Measurements from ENCODE around the gene AFDN.

The AFDN gene

GRCh38 chr6:167858086-167858591 lies 31.4 kb downstream of the AFDN start:
- H3K9ac ChIP-seq (ENCODE audit: low read depth, low read length) = no peak overlapping the region

GRCh38 chr6:167858842-167859664 lies 32.3 kb downstream of the AFDN start:
- TF ChIP-seq CTCF (IDR thresholded peaks at IDR 0.05; ENCODE audit: borderline replicate concordance, extremely low read depth, low read length, poor library complexity, severe bottlenecking) (no peak), EZH2 (IDR thresholded peaks at IDR 0.05; ENCODE audit: borderline replicate concordance, low read depth, low read length, severe bottlenecking) (no peak)
- H4K20me1 ChIP-seq (ENCODE audit: insufficient read depth, low read length) = no peaks in the 10 kb centered on the region
- no peaks in the 10 kb centered on the region for H3K36me3 ChIP-seq (ENCODE audit: insufficient read depth, low read length)
- no peak overlapping the region for H3K4me3 ChIP-seq (ENCODE audit: low read depth in 1 of 2, low read length in 2 of 2)
- no peaks in the 10 kb centered on the region for H3K27me3 ChIP-seq (ENCODE audit: insufficient read depth, low read length, poor library complexity)
- no peaks in the 10 kb centered on the region for H3K4me1 ChIP-seq (ENCODE audit: insufficient read depth, low read length)
- H3K9ac ChIP-seq (ENCODE audit: low read depth, low read length) = no peak overlapping the region
- ATAC-seq (ENCODE audit: insufficient read depth, low read depth) (no peak), DNase-seq (no peak)
- no peak overlapping the region for H3K27ac ChIP-seq (ENCODE audit: low read length)
- H2AFZ ChIP-seq (ENCODE audit: low read depth, low read length) = no peak overlapping the region
- no peak overlapping the region for H3K4me2 ChIP-seq (ENCODE audit: insufficient read depth, low read length)
- no peaks in the 10 kb centered on the region for H3K79me2 ChIP-seq (ENCODE audit: insufficient read depth, low read length)
- H3K9me3 ChIP-seq (ENCODE audit: insufficient read depth, low read length, severe bottlenecking) = no peaks in the 10 kb centered on the region

More at GRCh38 chr6:167858086-167858591, 31.4 kb downstream of the AFDN start:
- no peak for TF ChIP-seq CTCF (IDR thresholded peaks at IDR 0.05; ENCODE audit: borderline replicate concordance, extremely low read depth, low read length, poor library complexity, severe bottlenecking)
- TF ChIP-seq EZH2 (IDR thresholded peaks at IDR 0.05; ENCODE audit: borderline replicate concordance, low read depth, low read length, severe bottlenecking) = no peak
- H2AFZ ChIP-seq (ENCODE audit: low read depth, low read length) = no peak overlapping the region
- H3K4me2 ChIP-seq (ENCODE audit: insufficient read depth, low read length) = no peak overlapping the region
- H3K4me1 ChIP-seq (ENCODE audit: insufficient read depth, low read length) = no peaks in the 10 kb centered on the region
- no peaks in the 10 kb centered on the region for H3K9me3 ChIP-seq (ENCODE audit: insufficient read depth, low read length, severe bottlenecking)
- H3K27ac ChIP-seq (ENCODE audit: low read length) = no peak overlapping the region
- no peaks in the 10 kb centered on the region for H3K79me2 ChIP-seq (ENCODE audit: insufficient read depth, low read length)
- H3K36me3 ChIP-seq (ENCODE audit: insufficient read depth, low read length) = no peaks in the 10 kb centered on the region
- no peak overlapping the region for H3K4me3 ChIP-seq (ENCODE audit: low read depth in 1 of 2, low read length in 2 of 2)
- no peaks in the 10 kb centered on the region for H4K20me1 ChIP-seq (ENCODE audit: insufficient read depth, low read length)
- DNase-seq (no peak), ATAC-seq (ENCODE audit: insufficient read depth, low read depth) (no peak)
- no peaks in the 10 kb centered on the region for H3K27me3 ChIP-seq (ENCODE audit: insufficient read depth, low read length, poor library complexity)

- H3K27me3 ChIP-seq (ENCODE audit: insufficient read depth, low read length, poor library complexity) = no peaks in the 10 kb centered on the region
- DNase-seq (no peak), ATAC-seq (ENCODE audit: insufficient read depth, low read depth) (no peak)
- H3K4me2 ChIP-seq (ENCODE audit: insufficient read depth, low read length) = no peak overlapping the region
- no peak for TF ChIP-seq CTCF (IDR thresholded peaks at IDR 0.05; ENCODE audit: borderline replicate concordance, extremely low read depth, low read length, poor library complexity, severe bottlenecking)
- TF ChIP-seq EZH2 (IDR thresholded peaks at IDR 0.05; ENCODE audit: borderline replicate concordance, low read depth, low read length, severe bottlenecking) = no peak
- H3K27ac ChIP-seq (ENCODE audit: low read length) = no peak overlapping the region
- no peak overlapping the region for H3K4me3 ChIP-seq (ENCODE audit: low read depth in 1 of 2, low read length in 2 of 2)
- no peaks in the 10 kb centered on the region for H3K79me2 ChIP-seq (ENCODE audit: insufficient read depth, low read length)
- no peaks in the 10 kb centered on the region for H3K4me1 ChIP-seq (ENCODE audit: insufficient read depth, low read length)
- H4K20me1 ChIP-seq (ENCODE audit: insufficient read depth, low read length) = no peaks in the 10 kb centered on the region
- H3K9me3 ChIP-seq (ENCODE audit: insufficient read depth, low read length, severe bottlenecking) = no peaks in the 10 kb centered on the region
- H3K36me3 ChIP-seq (ENCODE audit: insufficient read depth, low read length) = no peaks in the 10 kb centered on the region
- no peak overlapping the region for H2AFZ ChIP-seq (ENCODE audit: low read depth, low read length)
- H3K9ac ChIP-seq (ENCODE audit: low read depth, low read length) = no peak overlapping the region
Measured at GRCh38 chr6:167860550-167861226, 34.0 kb downstream of the AFDN start.

Measured in DND-41 (cell line).